Activated CD8-positive, alpha-beta T cell treated with anti-CD3 and anti-CD28 coated beads, Interleukin-2, amount 10 ng/mL, durations not matched to agents 7 days and 5 days (primary cell): Measurements from ENCODE around the gene KRT81. TPM values are rescaled to one million over a fixed set of nuclear protein-coding genes. Genes with fewer than 3 reads are reported as not detected.

ENCODE experiments used
- ATAC-seq: fragments of 150-1000 bp; cut with Tn5 transposase; one replicate; pipeline ENCODE4 v1.10.0; 2021; ENCODE audit warnings: moderate library complexity
- CTCF ChIA-PET: fragments of 350-600 bp; sonication (Branson Sonifier 250); formaldehyde crosslinking; loops from one replicate; lab custom pipeline; 2021; ENCODE audit warnings: antibody characterized with exemption; lab: Charles Lee
- POLR2A ChIA-PET: fragments of 350-600 bp; sonication (Branson Sonifier 250); formaldehyde crosslinking; loops from one replicate; lab custom pipeline; 2021; ENCODE audit warnings: antibody characterized with exemption; lab: Charles Lee
- DNase-seq: peaks from one replicate; pipeline ENCODE4 v3.0.0-alpha.2; 2020
- H3K27ac Mint-ChIP-seq: one replicate; pipeline ENCODE4 v1.8.0; 2021; ENCODE audit warnings: mild to moderate bottlenecking, mixed read lengths
- H3K27me3 Mint-ChIP-seq: one replicate; pipeline ENCODE4 v1.8.0; 2021; ENCODE audit warnings: low read depth, mixed read lengths
- H3K36me3 Mint-ChIP-seq: one replicate; pipeline ENCODE4 v1.8.0; 2021; ENCODE audit warnings: low read depth, mixed read lengths
- H3K4me1 Mint-ChIP-seq: one replicate; pipeline ENCODE4 v1.8.0; 2021; ENCODE audit warnings: low read depth, mixed read lengths
- H3K4me3 Mint-ChIP-seq: one replicate; pipeline ENCODE4 v1.8.0; 2021; ENCODE audit warnings: mild to moderate bottlenecking, mixed read lengths
- H3K9me3 Mint-ChIP-seq: one replicate; pipeline ENCODE4 v1.8.0; 2022; ENCODE audit warnings: mixed read lengths; ENCODE audit not compliant: insufficient read depth
- total RNA-seq, 2 experiments: library from RNA; stranded (reverse); gene quantifications; one replicate each; pipeline ENCODE4 v1.2.3, GENCODE V29; 2021

Gene KRT81
- total RNA-seq, 2 experiments from 2014 or later, result 0.29 to 0.42 TPM

GRCh38 chr12:52327052-52327829 lies 35.9 kb upstream of the KRT81 start:
- Mint-ChIP-seq H3K27ac (no peak overlapping the region), H3K27me3 (peaks cover 28% of the 10 kb centered on the region), H3K4me1 (peaks cover 16% of the 10 kb centered on the region), H3K36me3 (no peaks in the 10 kb centered on the region), H3K9me3 (no peaks in the 10 kb centered on the region), H3K4me3 (no peak overlapping the region)
- DNase-seq, result peak; percentile 88
- ChIA-PET POLR2A (interaction anchor here (1.3 kb wide), 1 partner anchor 9 kb away, joined by 3 read pairs; no protein-coding TSS in a partner anchor), CTCF (interaction anchor here (0.6 to 7.3 kb wide), 32 partner anchors 8 to 553 kb away, joined by 3 to 50 read pairs (median 4); no protein-coding TSS in a partner anchor)
- peak; percentile 98 for ATAC-seq

- Mint-ChIP-seq H3K4me3 (no peak overlapping the region), H3K36me3 (no peaks in the 10 kb centered on the region), H3K27me3 (peaks cover 34% of the 10 kb centered on the region), H3K27ac (no peak overlapping the region), H3K9me3 (no peaks in the 10 kb centered on the region), H3K4me1 (peaks cover 17% of the 10 kb centered on the region)
- ChIA-PET POLR2A (no interaction called here), CTCF (interaction anchor here (7.3 kb wide), 1 partner anchor 14 kb away, joined by 50 read pairs; no protein-coding TSS in a partner anchor)
- DNase-seq, result no peak
- no peak for ATAC-seq
These were observed 32.8 kb upstream of the KRT81 start for GRCh38 chr12:52324153-52324444.

DNA sequence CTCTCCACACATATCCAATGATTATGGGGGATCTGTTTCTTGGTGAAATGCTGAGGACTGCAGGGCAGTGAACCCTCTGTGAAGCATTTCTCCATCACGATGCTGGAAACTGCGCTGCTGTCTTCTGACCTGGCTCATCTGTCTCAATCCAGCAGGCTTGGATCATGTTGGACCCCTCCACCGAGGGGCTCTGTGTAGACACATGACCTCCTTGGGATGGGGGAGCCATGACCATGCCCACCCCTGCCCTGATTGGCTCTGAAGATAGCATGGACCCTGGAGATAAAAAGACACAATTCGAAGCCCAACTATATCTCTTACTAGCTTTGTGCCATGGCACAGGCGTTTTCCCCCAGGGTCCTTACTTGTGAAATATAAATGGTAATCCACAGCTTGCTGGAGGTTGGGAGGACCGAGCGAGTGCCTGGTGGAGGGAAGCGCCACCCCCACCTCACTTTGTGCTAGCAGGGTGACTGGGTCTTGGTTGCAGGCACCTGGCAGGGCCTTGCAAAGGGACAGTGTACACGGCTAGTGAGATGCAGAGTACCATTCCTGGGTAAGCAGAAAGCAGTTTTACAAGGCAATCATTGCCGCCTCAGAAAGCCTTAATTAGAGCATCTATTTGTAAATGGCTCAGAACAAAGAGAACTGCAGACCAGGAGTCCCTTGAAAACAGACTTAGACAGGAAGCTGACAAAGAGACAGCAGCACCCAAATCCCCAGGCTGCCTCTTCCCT lies 32.2 kb upstream of the KRT81 start:
- Mint-ChIP-seq H3K9me3 (no peaks in the 10 kb centered on the region), H3K4me1 (peaks cover 20% of the 10 kb centered on the region), H3K27me3 (peaks cover 35% of the 10 kb centered on the region), H3K27ac (no peak overlapping the region), H3K4me3 (no peak overlapping the region), H3K36me3 (no peaks in the 10 kb centered on the region)
- no peak for DNase-seq
- ChIA-PET POLR2A (no interaction called here), CTCF (interaction anchor here (1.1 to 7.3 kb wide), 2 partner anchors 14 to 44 kb away, joined by 3 to 50 read pairs; no protein-coding TSS in a partner anchor)
- no peak for ATAC-seq

DNA sequence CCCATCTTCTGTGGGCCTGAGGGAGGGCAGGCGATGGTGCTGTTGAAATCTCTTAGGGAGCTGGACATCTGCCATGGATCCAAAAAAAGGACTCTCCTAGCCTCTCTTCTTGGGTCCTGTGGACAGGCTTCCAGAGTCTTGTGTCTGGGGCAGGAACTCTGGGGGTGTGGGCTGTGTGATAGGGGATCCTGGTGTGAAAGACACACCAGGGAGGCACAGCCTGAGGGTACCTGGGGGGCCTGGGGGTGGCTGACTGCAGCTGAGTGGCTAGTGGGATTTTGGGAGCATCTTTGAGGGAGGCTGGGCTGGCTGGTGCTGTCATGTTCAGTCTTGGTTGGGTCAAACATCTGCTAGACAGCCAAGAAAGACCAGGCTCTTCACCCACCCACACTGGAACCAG lies 31.7 kb upstream of the KRT81 start:
- no peak overlapping the region for H3K27ac Mint-ChIP-seq
- DNase-seq (no peak), ATAC-seq (no peak)
- CTCF ChIA-PET, result interaction anchor here (1.1 to 7.3 kb wide), 2 partner anchors 13 to 44 kb away, joined by 3 to 50 read pairs; no protein-coding TSS in a partner anchor
- peaks cover 38% of the 10 kb centered on the region for H3K27me3 Mint-ChIP-seq
- no peaks in the 10 kb centered on the region for H3K36me3 Mint-ChIP-seq
- H3K9me3 Mint-ChIP-seq, result no peaks in the 10 kb centered on the region
- POLR2A ChIA-PET, result no interaction called here
- H3K4me1 Mint-ChIP-seq, result peaks cover 18% of the 10 kb centered on the region
- no peak overlapping the region for H3K4me3 Mint-ChIP-seq

DNA sequence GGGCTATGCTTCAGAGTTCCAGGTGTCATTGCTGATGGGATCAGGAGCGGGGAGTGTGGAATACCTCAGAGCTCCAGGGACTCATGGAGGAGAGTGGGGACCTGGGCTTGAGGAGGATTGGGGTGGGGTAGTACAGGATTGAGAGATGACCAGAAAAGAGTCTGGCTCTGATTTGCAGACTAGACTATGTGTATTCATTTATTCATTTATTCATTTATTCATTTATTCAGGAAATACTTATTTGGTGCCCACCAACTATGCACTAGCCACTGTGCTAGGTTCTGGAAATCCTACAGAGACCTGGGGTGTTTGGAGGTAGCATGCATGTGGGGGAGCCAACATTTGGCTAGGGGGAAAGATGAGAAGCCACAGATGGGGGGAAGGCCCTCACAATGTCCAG lies 30.7 kb upstream of the KRT81 start:
- ATAC-seq (no peak), DNase-seq (no peak)
- Mint-ChIP-seq H3K4me3 (no peak overlapping the region), H3K4me1 (peaks cover 9% of the 10 kb centered on the region), H3K27me3 (peaks cover 38% of the 10 kb centered on the region), H3K9me3 (no peaks in the 10 kb centered on the region), H3K36me3 (no peaks in the 10 kb centered on the region), H3K27ac (no peak overlapping the region)
- CTCF ChIA-PET, result interaction anchor here (7.3 kb wide), 1 partner anchor 12 kb away, joined by 50 read pairs; no protein-coding TSS in a partner anchor
- POLR2A ChIA-PET, result no interaction called here

DNA sequence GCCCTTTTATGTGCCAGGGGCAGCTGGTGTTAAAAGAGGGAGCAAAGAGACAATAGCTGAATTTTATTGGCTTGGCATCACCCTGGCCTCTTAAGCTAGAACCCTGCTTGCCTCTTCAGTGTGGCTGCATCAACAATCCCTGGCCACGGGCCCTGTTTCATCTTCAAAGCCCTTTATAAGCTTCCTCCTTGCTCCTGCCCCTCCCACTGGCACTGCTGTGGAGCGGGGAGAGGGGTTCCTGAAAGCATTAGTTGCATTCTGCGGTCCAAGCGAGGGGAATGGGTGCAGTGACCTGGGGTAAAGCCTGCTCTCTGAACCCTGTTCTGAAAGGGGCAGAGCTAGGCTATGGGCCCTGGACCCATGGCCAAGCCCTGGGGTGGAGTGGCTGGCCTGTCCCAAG lies 30.1 kb upstream of the KRT81 start:
- ATAC-seq (no peak), DNase-seq (no peak)
- H3K4me1 Mint-ChIP-seq, result peaks cover 6% of the 10 kb centered on the region
- ChIA-PET CTCF (interaction anchor here (0.8 kb wide), 1 partner anchor 162 kb away, joined by 3 read pairs; no protein-coding TSS in a partner anchor), POLR2A (interaction anchor here (0.7 kb wide), 1 partner anchor 676 kb away, joined by 4 read pairs; no protein-coding TSS in a partner anchor)
- no peak overlapping the region for H3K4me3 Mint-ChIP-seq
- H3K36me3 Mint-ChIP-seq, result no peaks in the 10 kb centered on the region
- peaks cover 38% of the 10 kb centered on the region for H3K27me3 Mint-ChIP-seq
- no peaks in the 10 kb centered on the region for H3K9me3 Mint-ChIP-seq
- no peak overlapping the region for H3K27ac Mint-ChIP-seq

- DNase-seq, result no peak
- CTCF ChIA-PET, result interaction anchor here (0.8 to 1.0 kb wide), 2 partner anchors 150 to 162 kb away, joined by 3 read pairs; no protein-coding TSS in a partner anchor
- H3K36me3 Mint-ChIP-seq, result no peaks in the 10 kb centered on the region
These were observed 29.6 kb upstream of the KRT81 start, which contains the start of gene KRT83 for GRCh38 chr12:52320784-52321400. TSS of gene KRT83 (minus strand) at chr12:52321398. CDS start at chr12:52321335, 63 bp downstream.

DNA sequence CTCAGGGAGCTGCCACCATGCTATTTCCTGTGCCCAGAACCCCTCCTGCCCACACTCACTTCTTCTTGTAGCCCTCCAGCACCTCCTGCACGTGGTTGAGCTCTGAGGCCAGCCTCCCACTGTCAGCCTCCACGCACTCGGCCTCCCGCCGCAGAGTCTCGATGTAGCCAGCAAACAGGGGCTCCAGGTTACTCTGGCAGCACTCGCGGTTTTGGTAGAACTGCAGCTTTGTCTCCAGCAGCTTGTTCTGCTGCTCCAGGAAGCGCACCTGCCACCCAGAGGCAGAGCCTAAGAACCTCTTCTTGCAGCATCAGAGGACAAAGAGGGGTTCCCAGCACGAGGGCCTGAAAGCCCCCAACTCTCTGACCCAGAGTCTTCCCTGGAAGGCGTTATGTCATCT lies 27.8 kb upstream of the KRT81 start:
- Mint-ChIP-seq H3K9me3 (no peaks in the 10 kb centered on the region), H3K4me1 (peaks cover 6% of the 10 kb centered on the region), H3K4me3 (no peak overlapping the region), H3K27ac (no peak overlapping the region), H3K27me3 (peaks cover 26% of the 10 kb centered on the region), H3K36me3 (no peaks in the 10 kb centered on the region)
- POLR2A ChIA-PET, result interaction anchor here (0.7 kb wide), 1 partner anchor 9 kb away, joined by 3 read pairs; no protein-coding TSS in a partner anchor
- peak; percentile 59 for ATAC-seq
- DNase-seq, result peak; percentile 40
- CTCF ChIA-PET, result interaction anchor here (0.9 to 1.6 kb wide), 10 partner anchors 9 to 561 kb away, joined by 3 to 9 read pairs (median 3); no protein-coding TSS in a partner anchor

More at GRCh38 chr12:52320784-52321400, 29.6 kb upstream of the KRT81 start, which contains the start of gene KRT83:
- H3K9me3 Mint-ChIP-seq, result no peaks in the 10 kb centered on the region
- no peak for ATAC-seq
- H3K4me3 Mint-ChIP-seq, result no peak within 1 kb of the TSS
- POLR2A ChIA-PET, result interaction anchor here (0.7 kb wide), 1 partner anchor 676 kb away, joined by 4 read pairs; no protein-coding TSS in a partner anchor
- peaks cover 35% of the 10 kb centered on the region for H3K27me3 Mint-ChIP-seq
- H3K4me1 Mint-ChIP-seq, result peaks cover 6% of the 10 kb centered on the region
- H3K27ac Mint-ChIP-seq, result no peak within 1 kb of the TSS

DNA sequence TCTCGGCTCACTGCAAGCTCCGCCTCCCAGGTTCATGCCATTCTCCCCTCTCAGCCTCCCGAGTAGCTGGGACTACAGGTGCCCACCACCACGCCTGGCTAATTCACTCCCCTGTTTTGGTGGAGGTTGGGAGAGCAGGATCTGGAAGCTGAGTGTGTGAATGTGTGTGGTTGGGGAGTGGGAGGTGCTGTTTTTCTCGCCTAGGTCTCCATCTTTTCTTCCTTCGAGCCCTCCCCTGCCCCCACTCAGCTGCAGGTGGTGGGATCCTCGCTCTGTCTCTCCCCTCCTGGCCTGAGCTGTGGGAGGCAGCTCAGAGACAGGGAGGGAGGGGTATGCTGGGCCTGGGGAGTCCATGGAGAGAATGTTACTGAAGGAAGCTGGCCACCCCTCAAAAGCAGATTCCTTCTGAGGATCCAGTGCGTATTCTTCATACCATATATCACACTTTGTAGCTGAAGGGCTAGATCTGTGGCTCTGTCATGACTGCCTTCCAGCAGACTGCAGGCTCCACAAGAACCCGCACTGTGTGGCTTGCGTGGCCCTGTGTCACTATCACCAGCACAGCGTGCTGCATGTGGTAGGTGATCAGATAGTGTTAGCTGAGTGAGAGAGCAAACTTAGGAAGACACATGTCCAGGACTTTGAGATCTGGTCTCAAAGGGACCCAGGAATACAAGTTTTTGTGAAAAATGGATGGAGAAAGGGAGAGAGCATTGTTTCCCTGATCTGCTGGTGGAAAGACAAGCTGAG lies 27.1 kb upstream of the KRT81 start:
- no peaks in the 10 kb centered on the region for H3K36me3 Mint-ChIP-seq
- H3K27me3 Mint-ChIP-seq, result peaks cover 26% of the 10 kb centered on the region
- no peaks in the 10 kb centered on the region for H3K9me3 Mint-ChIP-seq
- H3K27ac Mint-ChIP-seq, result no peak overlapping the region
- H3K4me1 Mint-ChIP-seq, result peaks cover 6% of the 10 kb centered on the region
- ChIA-PET POLR2A (interaction anchor here (0.7 kb wide), 1 partner anchor 9 kb away, joined by 3 read pairs; no protein-coding TSS in a partner anchor), CTCF (interaction anchor here (0.8 to 1.6 kb wide), 10 partner anchors 9 to 162 kb away, joined by 3 to 9 read pairs (median 3); no protein-coding TSS in a partner anchor)
- ATAC-seq (no peak), DNase-seq (no peak)
- no peak overlapping the region for H3K4me3 Mint-ChIP-seq

DNA sequence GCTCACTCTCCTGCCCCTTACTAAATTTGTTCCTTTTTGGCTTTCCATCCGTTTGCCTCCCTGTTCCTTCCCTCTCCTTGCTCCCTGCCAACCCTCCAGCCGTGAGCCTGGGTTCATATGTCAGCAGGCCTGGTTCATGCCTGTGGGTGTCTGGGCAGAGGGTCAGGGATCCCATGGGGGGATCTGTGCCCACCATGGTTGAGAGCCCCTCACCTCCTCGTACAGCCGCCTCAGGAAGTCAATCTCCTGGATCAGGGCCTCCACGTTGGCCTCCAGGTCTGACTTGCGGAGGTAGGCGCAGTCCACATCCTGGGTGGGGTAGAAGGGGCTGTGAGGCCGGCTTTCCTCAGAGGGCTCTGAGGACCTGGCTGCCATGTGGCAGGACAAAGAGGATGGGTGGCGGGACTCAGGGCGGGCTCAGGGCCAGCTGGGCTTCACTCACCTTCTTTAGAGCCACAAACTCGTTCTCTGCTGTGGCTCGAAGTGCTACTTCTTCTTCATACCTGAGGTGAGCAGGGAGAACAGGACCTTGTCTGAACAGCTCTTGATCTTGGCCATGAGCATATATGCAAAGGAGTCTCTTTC lies 26.2 kb upstream of the KRT81 start:
- peaks cover 6% of the 10 kb centered on the region for H3K4me1 Mint-ChIP-seq
- CTCF ChIA-PET, result interaction anchor here (0.6 to 1.4 kb wide), 2 partner anchors 96 to 356 kb away, joined by 3 to 5 read pairs; no protein-coding TSS in a partner anchor

More for the DNA sequence above, 26.2 kb upstream of the KRT81 start:
- H3K9me3 Mint-ChIP-seq, result no peaks in the 10 kb centered on the region
- no peak overlapping the region for H3K4me3 Mint-ChIP-seq
- H3K36me3 Mint-ChIP-seq, result no peaks in the 10 kb centered on the region
- ATAC-seq (no peak), DNase-seq (no peak)
- POLR2A ChIA-PET, result no interaction called here
- peaks cover 28% of the 10 kb centered on the region for H3K27me3 Mint-ChIP-seq
- no peak overlapping the region for H3K27ac Mint-ChIP-seq
